HCT116 (cell line): ENCODE data around the gene PARVA. TPM values are rescaled to one million over a fixed set of nuclear protein-coding genes. Genes with fewer than 3 reads are reported as not detected.

Source experiments
- ATAC-seq: fragments of 200-7000 bp; cut with Tn5 transposase; 2 replicates; pipeline ENCODE4 v1.9.1; 2020; ENCODE audit warnings: mild to moderate bottlenecking, moderate library complexity
- BruUV-seq: library from RNA; stranded (reverse); fragments of 400-500 nt; replicated peaks from 2 replicates; lab custom pipeline; 2021; lab: Mats Ljungman, UMichigan
- CTCF ChIA-PET: fragments of 300-600 bp; sonication (Branson Sonifier 250); formaldehyde crosslinking; loops from one replicate; lab custom pipeline; 2021; ENCODE audit warnings: antibody characterized with exemption; lab: Charles Lee
- POLR2A ChIA-PET: fragments of 300-600, 350-600 bp; sonication (Branson Sonifier 250); formaldehyde crosslinking; loops from one replicate; lab custom pipeline; 2021; ENCODE audit warnings: antibody characterized with exemption; lab: Charles Lee
- RAD21 ChIA-PET, 2 experiments: fragments of 300-600 bp; sonication (Branson Sonifier 250); formaldehyde crosslinking; loops; one replicate each; lab custom pipeline; 2023; ENCODE audit warnings: low total read pairs in 2 of 2; ENCODE audit not compliant: uncharacterized antibody in 2 of 2, unreplicated experiment in 2 of 2, low non-redundant PET in 1 of 2; lab: Charles Lee
- DNase-seq: peaks from one replicate; pipeline ENCODE4 v3.0.0-alpha.2; 2010; ENCODE audit warnings: low read depth, low spot score
- H2AFZ ChIP-seq: fragments of 200-600 bp; shearing (Covaris generic), sonication (generic); 2 replicates; pipeline ENCODE4 v1.6.1; 2017; ENCODE audit warnings: low read depth, mixed run types, mixed read lengths, antibody characterized with exemption, low read length; ENCODE audit not compliant: poor library complexity, severe bottlenecking
- H3K27ac ChIP-seq: 2 replicates; pipeline ENCODE4 v1.5.1; 2012; ENCODE audit warnings: low read depth, low read length
- H3K27me3 ChIP-seq: fragments of 200-600 bp; sonication (generic); 2 replicates; pipeline ENCODE4 v1.6.1; 2016; ENCODE audit warnings: mixed run types, low read length, mixed read lengths; ENCODE audit not compliant: insufficient read depth
- H3K36me3 ChIP-seq, 2 experiments: fragments of 200-500 bp in 1 of 2; fragments of 200-600 bp in 1 of 2; sonication (Bioruptor generic) in 1 of 2; sonication (generic) in 1 of 2; 2 replicates each; pipeline versions ENCODE4 v1.5.1 to v1.6.1; 2014 to 2016; ENCODE audit warnings: low read length in 2 of 2, inconsistent platforms in 1 of 2, mixed read lengths in 1 of 2, mixed run types in 1 of 2; ENCODE audit not compliant: insufficient read depth in 2 of 2, control insufficient read depth in 1 of 2
- H3K4me1 ChIP-seq, 2 experiments: fragments of 200-600 bp in 1 of 2; sonication (generic) in 1 of 2; 2 replicates each; pipeline versions ENCODE4 v1.5.1 to v1.6.1; 2012 to 2017; ENCODE audit warnings: low read length in 2 of 2, inconsistent platforms in 1 of 2, mild to moderate bottlenecking in 1 of 2, mixed read lengths in 1 of 2, mixed run types in 1 of 2, moderate library complexity in 1 of 2; ENCODE audit not compliant: insufficient read depth in 2 of 2, control insufficient read depth in 1 of 2
- H3K4me2 ChIP-seq: fragments of 200-600 bp; sonication (generic); 2 replicates; pipeline ENCODE4 v1.6.1; 2017; ENCODE audit warnings: mixed run types, low read length, mixed read lengths
- H3K4me3 ChIP-seq, 2 experiments: fragments of 200-600 bp in 1 of 2; sonication (generic) in 1 of 2; replicated peaks in 1 of 2; 2 replicates each; pipeline ENCODE4 v1.5.1; 2011 to 2016; ENCODE audit warnings: low read length in 2 of 2, control low read depth in 1 of 2, low read depth in 1 of 2, mild to moderate bottlenecking in 1 of 2, mixed read lengths in 1 of 2, mixed run types in 1 of 2
- H3K79me2 ChIP-seq: fragments of 200-600 bp; sonication (generic); 2 replicates; pipeline ENCODE4 v1.6.1; 2017; ENCODE audit warnings: mild to moderate bottlenecking, mixed run types, low read length, moderate library complexity, mixed read lengths; ENCODE audit not compliant: insufficient read depth
- H3K9ac ChIP-seq: fragments of 200-600 bp; sonication (generic); 2 replicates; pipeline ENCODE4 v1.6.1; 2016; ENCODE audit warnings: low read length, mixed read lengths
- H3K9me2 ChIP-seq: fragments of 200-600 bp; sonication (generic), shearing (Covaris generic); 2 replicates; pipeline ENCODE4 v1.6.1; 2017; ENCODE audit warnings: mixed run types, mild to moderate bottlenecking, moderate library complexity; ENCODE audit not compliant: insufficient read depth
- H3K9me3 ChIP-seq, 2 experiments: fragments of 200-500 bp in 1 of 2; fragments of 200-600 bp in 1 of 2; sonication (Bioruptor generic) in 1 of 2; sonication (generic) in 1 of 2; 2 replicates each; pipeline ENCODE4 v1.6.1; 2014 to 2017; ENCODE audit warnings: low read length in 2 of 2, mixed read lengths in 2 of 2, inconsistent platforms in 1 of 2, low read depth in 1 of 2, mild to moderate bottlenecking in 1 of 2, mixed run types in 1 of 2, moderate library complexity in 1 of 2; ENCODE audit not compliant: control insufficient read depth in 1 of 2, insufficient read depth in 1 of 2
- H4K20me1 ChIP-seq: fragments of 200-600 bp; sonication (generic), shearing (Covaris generic); 2 replicates; pipeline ENCODE4 v1.6.1; 2017; ENCODE audit warnings: mixed run types, mild to moderate bottlenecking, moderate library complexity; ENCODE audit not compliant: insufficient read depth
- CBX3 ChIP-seq: IDR thresholded peaks from 2 replicates; pipeline ENCODE4 v1.6.1; 2012; ENCODE audit warnings: low read depth
- CEBPB ChIP-seq: IDR thresholded peaks from 2 replicates; pipeline ENCODE4 v1.6.1; 2012; ENCODE audit warnings: low read depth
- EGR1 ChIP-seq: IDR thresholded peaks from 2 replicates; pipeline ENCODE4 v1.6.1; 2012; ENCODE audit warnings: low read depth
- ELF1 ChIP-seq: IDR thresholded peaks from 2 replicates; pipeline ENCODE4 v1.6.1; 2012; ENCODE audit warnings: low read depth, borderline replicate concordance
- EZH2phosphoT487 ChIP-seq: fragments of 200-600 bp; IDR thresholded peaks from 2 replicates; pipeline ENCODE4 v1.6.1; 2018; ENCODE audit warnings: antibody characterized with exemption, borderline replicate concordance
- JUND ChIP-seq: IDR thresholded peaks from 2 replicates; pipeline ENCODE4 v1.6.1; 2012
- POLR2AphosphoS5 ChIP-seq: IDR thresholded peaks from 2 replicates; pipeline ENCODE4 v1.6.1; 2011; ENCODE audit warnings: mild to moderate bottlenecking, low read depth, low read length, moderate library complexity
- RAD21 ChIP-seq: IDR thresholded peaks from 2 replicates; pipeline ENCODE4 v1.6.1; 2012; ENCODE audit warnings: low read depth, mild to moderate bottlenecking
- SP1 ChIP-seq: IDR thresholded peaks from 2 replicates; pipeline ENCODE4 v1.6.1; 2012; ENCODE audit warnings: low read depth
- TCF7L2 ChIP-seq: IDR thresholded peaks from 2 replicates; pipeline ENCODE4 v1.7.0; 2011; ENCODE audit warnings: borderline replicate concordance, inconsistent platforms; ENCODE audit not compliant: insufficient read depth, insufficient read length; ENCODE audit errors: extremely low read depth
- ZBTB33 ChIP-seq: IDR thresholded peaks from 2 replicates; pipeline ENCODE4 v1.6.1; 2011; ENCODE audit warnings: mild to moderate bottlenecking, low read length, moderate library complexity; ENCODE audit not compliant: insufficient replicate concordance; ENCODE audit errors: extremely low read depth
- ZFX ChIP-seq: fragments of 450-650 bp; IDR thresholded peaks from 2 replicates; pipeline ENCODE4 v1.6.1; 2017
- ZNF274 ChIP-seq: fragments of 200-500 bp; sonication (Bioruptor generic); IDR thresholded peaks from 2 replicates; pipeline ENCODE4 v1.6.1; 2014; ENCODE audit warnings: mild to moderate bottlenecking, low read depth, low read length, inconsistent platforms
- intact Hi-C: fragments of 100-400 bp; cut with micrococcal nuclease; formaldehyde crosslinking; loops from 2 replicates; pipeline ENCODE4 v1.10.0; 2022
- total RNA-seq: library from RNA; stranded (reverse); gene quantifications from one replicate; pipeline ENCODE4 v1.2.1, GENCODE V29; 2021; ENCODE audit not compliant: unreplicated experiment
- TF ChIP-seq, protein P1 (sequence below): IDR thresholded peaks from 2 replicates; pipeline ENCODE4 v1.6.1; 2012

The PARVA gene
- total RNA-seq, 1 experiment from 2014 or later = 18.4 TPM

DNA sequence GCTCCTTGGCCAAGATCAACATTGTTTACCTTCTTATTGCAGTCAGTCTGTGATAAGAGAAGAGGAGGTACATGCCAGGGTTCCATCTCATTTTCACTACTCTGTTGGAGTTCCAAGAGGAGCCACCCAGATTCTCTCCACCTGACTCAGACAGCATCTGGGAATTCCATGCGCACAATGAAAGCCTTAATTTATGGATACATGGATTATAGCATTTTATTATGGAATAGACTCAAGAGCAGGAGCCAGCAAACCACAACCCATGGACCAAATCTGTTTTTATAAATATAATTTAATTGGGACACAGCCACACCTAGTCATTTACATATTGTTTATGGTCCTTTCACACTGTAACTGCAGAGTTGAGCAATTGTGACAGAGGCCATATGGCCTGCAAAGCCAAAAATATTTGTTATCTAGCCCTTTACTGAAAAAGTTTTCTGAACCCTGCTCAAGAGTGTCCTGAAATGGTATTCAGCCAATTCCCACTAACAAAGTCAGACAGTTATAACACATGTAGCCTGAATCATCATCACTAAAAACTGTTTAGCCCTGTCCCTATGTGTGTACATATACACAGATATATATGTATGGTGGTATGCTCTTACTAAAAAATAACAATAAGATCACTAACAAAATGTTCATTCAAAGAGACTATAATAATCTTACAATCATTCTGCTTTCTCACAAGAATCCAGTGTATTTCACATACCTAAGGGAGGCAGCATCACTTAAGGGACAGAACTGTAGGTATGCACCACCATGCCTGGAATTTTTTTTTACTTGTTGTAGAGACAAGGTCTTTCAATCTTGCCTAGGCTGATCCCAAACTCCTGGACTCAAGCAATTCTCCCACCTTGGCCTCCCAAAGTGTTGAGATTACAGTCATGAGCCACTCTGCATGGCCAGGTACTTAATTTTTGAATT lies 192.4 kb downstream of the PARVA start:
- ATAC-seq = no peak
- no peaks in the 10 kb centered on the region for H3K79me2 ChIP-seq
- no peaks in the 10 kb centered on the region for H3K9me3 ChIP-seq
- no peak overlapping the region for H3K9ac ChIP-seq
- intact Hi-C loops = no loop called here
- no peaks in the 10 kb centered on the region for H3K9me2 ChIP-seq
- H3K4me2 ChIP-seq = no peak overlapping the region
- no peak overlapping the region for H3K4me3 ChIP-seq
- ChIA-PET RAD21 (no interaction called here), CTCF (no interaction called here), POLR2A (no interaction called here)
- H3K36me3 ChIP-seq = no peaks in the 10 kb centered on the region
- TF ChIP-seq TCF7L2 (no peak), JUND (no peak), ELF1 (no peak), CBX3 (no peak), SP1 (no peak), ZBTB33 (no peak), CEBPB (no peak), EZH2phosphoT487 (no peak), ZNF274 (no peak), POLR2AphosphoS5 (no peak), RAD21 (no peak), EGR1 (no peak), ZFX (no peak)
- TF ChIP-seq, protein P1, sequence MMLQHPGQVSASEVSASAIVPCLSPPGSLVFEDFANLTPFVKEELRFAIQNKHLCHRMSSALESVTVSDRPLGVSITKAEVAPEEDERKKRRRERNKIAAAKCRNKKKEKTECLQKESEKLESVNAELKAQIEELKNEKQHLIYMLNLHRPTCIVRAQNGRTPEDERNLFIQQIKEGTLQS = no peak
- H4K20me1 ChIP-seq = no peaks in the 10 kb centered on the region
- no peak for DNase-seq
- no TSS peak for BruUV-seq
- no peaks in the 10 kb centered on the region for H3K4me1 ChIP-seq
- H3K27me3 ChIP-seq = no peaks in the 10 kb centered on the region
- H2AFZ ChIP-seq = no peak overlapping the region
- H3K27ac ChIP-seq = no peak overlapping the region
